MM.1S (cell line): Measurements from ENCODE around the gene CNTNAP3.
"Not testable (repeated sequence)": the region's sequence is repeated elsewhere in the genome, so short reads cannot be mapped to it uniquely, and the experiment has no call there.

Experiments
- EZH2 ChIP-seq: fragments of 300-600 bp; sonication (generic); optimal IDR thresholded peaks from 2 replicates; pipeline ENCODE3; 2017; ENCODE audit warnings: low read depth, mild to moderate bottlenecking, antibody characterized with exemption, low read length, mixed read lengths
- EZH2phosphoT487 ChIP-seq: fragments of 300-600 bp; sonication (generic); IDR thresholded peaks from 2 replicates; pipeline ENCODE4 v1.6.1; 2018; ENCODE audit warnings: antibody characterized with exemption, low read length
- TF ChIP-seq, protein P1 (sequence below): fragments of 300-600 bp; sonication (generic); IDR thresholded peaks from 2 replicates; pipeline ENCODE4 v1.5.1; 2016; ENCODE audit warnings: antibody characterized with exemption, low read length, mixed read lengths

GRCh38 chr9:39078621-39079256 is 209.2 kb downstream of the CNTNAP3 start:
- TF ChIP-seq, protein P1, sequence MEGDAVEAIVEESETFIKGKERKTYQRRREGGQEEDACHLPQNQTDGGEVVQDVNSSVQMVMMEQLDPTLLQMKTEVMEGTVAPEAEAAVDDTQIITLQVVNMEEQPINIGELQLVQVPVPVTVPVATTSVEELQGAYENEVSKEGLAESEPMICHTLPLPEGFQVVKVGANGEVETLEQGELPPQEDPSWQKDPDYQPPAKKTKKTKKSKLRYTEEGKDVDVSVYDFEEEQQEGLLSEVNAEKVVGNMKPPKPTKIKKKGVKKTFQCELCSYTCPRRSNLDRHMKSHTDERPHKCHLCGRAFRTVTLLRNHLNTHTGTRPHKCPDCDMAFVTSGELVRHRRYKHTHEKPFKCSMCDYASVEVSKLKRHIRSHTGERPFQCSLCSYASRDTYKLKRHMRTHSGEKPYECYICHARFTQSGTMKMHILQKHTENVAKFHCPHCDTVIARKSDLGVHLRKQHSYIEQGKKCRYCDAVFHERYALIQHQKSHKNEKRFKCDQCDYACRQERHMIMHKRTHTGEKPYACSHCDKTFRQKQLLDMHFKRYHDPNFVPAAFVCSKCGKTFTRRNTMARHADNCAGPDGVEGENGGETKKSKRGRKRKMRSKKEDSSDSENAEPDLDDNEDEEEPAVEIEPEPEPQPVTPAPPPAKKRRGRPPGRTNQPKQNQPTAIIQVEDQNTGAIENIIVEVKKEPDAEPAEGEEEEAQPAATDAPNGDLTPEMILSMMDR, result not testable (repeated sequence)
- not testable (repeated sequence) for TF ChIP-seq EZH2, EZH2phosphoT487
